HepG2 (cell line): Measurements from ENCODE around the gene TOP2A. TPM values are rescaled to one million over a fixed set of nuclear protein-coding genes. Genes with fewer than 3 reads are reported as not detected.

Experiments used
- KDM4B ChIP-seq: sonication (generic); formaldehyde crosslinking; IDR thresholded peaks from 2 replicates; pipeline ENCODE4 v1.4.0; 2020; ENCODE audit warnings: missing genetic modification reagents
- NR2F2 ChIP-seq: IDR thresholded peaks from 2 replicates; pipeline ENCODE4 v1.6.1; 2012; ENCODE audit warnings: low read depth, inconsistent platforms, borderline replicate concordance
- RAD51 ChIP-seq: fragments of 450-650 bp; IDR thresholded peaks from 2 replicates; pipeline ENCODE4 v1.6.1; 2016; ENCODE audit warnings: borderline replicate concordance
- RBFOX2 ChIP-seq: fragments of 200-400 bp; formaldehyde crosslinking; IDR thresholded peaks from 2 replicates; pipeline ENCODE4 v1.6.1; 2017; ENCODE audit warnings: low read depth, mild to moderate bottlenecking, low read length
- RXRB ChIP-seq: IDR thresholded peaks from 2 replicates; pipeline ENCODE4 v1.6.1; 2016; ENCODE audit warnings: borderline replicate concordance, missing genetic modification reagents, missing compliant biosample characterization
- SIN3B ChIP-seq: fragments of 150-350 bp; IDR thresholded peaks from 2 replicates; pipeline ENCODE4 v1.6.1; 2014; ENCODE audit warnings: low read length
- SRY ChIP-seq: sonication (generic); formaldehyde crosslinking; IDR thresholded peaks from 2 replicates; pipeline ENCODE4 v1.8.0; 2022; ENCODE audit warnings: mild to moderate bottlenecking, missing genetic modification reagents
- U2AF2 ChIP-seq: fragments of 200-400 bp; formaldehyde crosslinking; IDR thresholded peaks from 2 replicates; pipeline ENCODE4 v1.6.1; 2017; ENCODE audit warnings: low read depth, mild to moderate bottlenecking, low read length
- ZNF34 ChIP-seq: sonication (generic); formaldehyde crosslinking; IDR thresholded peaks from 2 replicates; pipeline ENCODE4 v1.4.0; 2020; ENCODE audit warnings: mild to moderate bottlenecking, missing genetic modification reagents, borderline replicate concordance
- ZNF672 ChIP-seq: sonication (generic); formaldehyde crosslinking; IDR thresholded peaks from 2 replicates; pipeline ENCODE4 v1.8.1; 2022; ENCODE audit warnings: missing genetic modification reagents
- ZNF678 ChIP-seq: sonication (generic); formaldehyde crosslinking; IDR thresholded peaks from 2 replicates; pipeline ENCODE4 v1.4.0; 2020; ENCODE audit warnings: mild to moderate bottlenecking, missing genetic modification reagents
- polyA plus RNA-seq, 8 experiments: library from polyadenylated mRNA; depleted of rRNA in 3 of 8; stranded (reverse) in 7 of 8; unstranded in 1 of 8; fragments of >200 nt; fragmentation: Illumina TruSeq in 4 of 8; extraction: Trizol in 4 of 8; gene quantifications; 2 replicates each; pipeline versions ENCODE4 v1.2.1 to v1.2.3, GENCODE V29; 2011 to 2016; ENCODE audit warnings: low read depth in 4 of 8, missing spikeins in 1 of 8, mixed read lengths in 1 of 8; ENCODE audit not compliant: insufficient read depth in 1 of 8
- total RNA-seq, 5 experiments: library from RNA; depleted of rRNA; stranded (reverse); fragments of >200 nt; fragmentation: Illumina TruSeq; extraction: Trizol; gene quantifications; 2 replicates each; pipeline ENCODE4 v1.2.3, GENCODE V29; 2016; ENCODE audit warnings: low read depth in 1 of 5
- TF ChIP-seq, protein P1 (sequence below): sonication (generic); formaldehyde crosslinking; IDR thresholded peaks from 2 replicates; pipeline ENCODE4 v1.4.0; 2020; ENCODE audit warnings: missing genetic modification reagents, mild to moderate bottlenecking, borderline replicate concordance
- TF ChIP-seq, protein P2 (sequence below): sonication (generic); formaldehyde crosslinking; IDR thresholded peaks from 2 replicates; pipeline ENCODE4 v1.4.0; 2020; ENCODE audit warnings: missing genetic modification reagents, borderline replicate concordance
- TF ChIP-seq, protein P3 (sequence below): sonication (generic); formaldehyde crosslinking; IDR thresholded peaks from 2 replicates; pipeline ENCODE4 v1.4.0; 2020; ENCODE audit warnings: low read depth, missing genetic modification reagents
- TF ChIP-seq, protein P4 (sequence below): sonication (generic); formaldehyde crosslinking; conservative IDR thresholded peaks from 2 replicates; pipeline ENCODE4 v1.4.0; 2020; ENCODE audit warnings: mild to moderate bottlenecking, missing genetic modification reagents, moderate library complexity
- TF ChIP-seq, protein P5 (sequence below): sonication (generic); formaldehyde crosslinking; IDR thresholded peaks from 2 replicates; pipeline ENCODE4 v1.5.1; 2020; ENCODE audit warnings: missing genetic modification reagents, mild to moderate bottlenecking, borderline replicate concordance

Gene TOP2A
- total and polyA plus RNA-seq, 2 of the 13 experiments (the other 11 are each of a cell fraction or from before 2014, with no cell fraction given): 108 to 327 TPM

DNA sequence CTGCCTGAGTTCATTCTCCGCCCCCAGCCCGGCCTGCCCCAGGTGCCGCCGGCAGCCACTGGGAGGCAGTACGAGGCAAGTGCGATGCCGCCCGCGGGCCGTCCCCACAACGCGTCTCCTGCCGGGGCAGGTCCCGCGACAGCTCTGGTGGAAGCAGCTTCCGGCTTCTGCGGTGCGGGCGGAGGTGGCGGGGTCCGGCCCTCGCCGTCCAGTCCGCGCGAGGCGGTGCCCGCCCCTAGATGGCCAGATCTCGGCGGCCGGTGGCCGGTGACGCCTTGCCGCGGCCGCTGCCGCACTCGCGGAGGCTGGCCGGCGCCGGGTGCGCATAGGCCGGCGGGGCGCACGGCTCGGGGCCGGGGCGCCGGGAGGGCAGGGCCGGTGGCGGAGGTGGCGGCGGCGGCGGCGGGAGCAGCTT, 55.0 kb downstream of the TOP2A start (continued):
- TF ChIP-seq, protein P1, sequence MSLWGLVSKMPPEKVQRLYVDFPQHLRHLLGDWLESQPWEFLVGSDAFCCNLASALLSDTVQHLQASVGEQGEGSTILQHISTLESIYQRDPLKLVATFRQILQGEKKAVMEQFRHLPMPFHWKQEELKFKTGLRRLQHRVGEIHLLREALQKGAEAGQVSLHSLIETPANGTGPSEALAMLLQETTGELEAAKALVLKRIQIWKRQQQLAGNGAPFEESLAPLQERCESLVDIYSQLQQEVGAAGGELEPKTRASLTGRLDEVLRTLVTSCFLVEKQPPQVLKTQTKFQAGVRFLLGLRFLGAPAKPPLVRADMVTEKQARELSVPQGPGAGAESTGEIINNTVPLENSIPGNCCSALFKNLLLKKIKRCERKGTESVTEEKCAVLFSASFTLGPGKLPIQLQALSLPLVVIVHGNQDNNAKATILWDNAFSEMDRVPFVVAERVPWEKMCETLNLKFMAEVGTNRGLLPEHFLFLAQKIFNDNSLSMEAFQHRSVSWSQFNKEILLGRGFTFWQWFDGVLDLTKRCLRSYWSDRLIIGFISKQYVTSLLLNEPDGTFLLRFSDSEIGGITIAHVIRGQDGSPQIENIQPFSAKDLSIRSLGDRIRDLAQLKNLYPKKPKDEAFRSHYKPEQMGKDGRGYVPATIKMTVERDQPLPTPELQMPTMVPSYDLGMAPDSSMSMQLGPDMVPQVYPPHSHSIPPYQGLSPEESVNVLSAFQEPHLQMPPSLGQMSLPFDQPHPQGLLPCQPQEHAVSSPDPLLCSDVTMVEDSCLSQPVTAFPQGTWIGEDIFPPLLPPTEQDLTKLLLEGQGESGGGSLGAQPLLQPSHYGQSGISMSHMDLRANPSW (CRISPR knock-in tag): no peak
- TF ChIP-seq, protein P2, sequence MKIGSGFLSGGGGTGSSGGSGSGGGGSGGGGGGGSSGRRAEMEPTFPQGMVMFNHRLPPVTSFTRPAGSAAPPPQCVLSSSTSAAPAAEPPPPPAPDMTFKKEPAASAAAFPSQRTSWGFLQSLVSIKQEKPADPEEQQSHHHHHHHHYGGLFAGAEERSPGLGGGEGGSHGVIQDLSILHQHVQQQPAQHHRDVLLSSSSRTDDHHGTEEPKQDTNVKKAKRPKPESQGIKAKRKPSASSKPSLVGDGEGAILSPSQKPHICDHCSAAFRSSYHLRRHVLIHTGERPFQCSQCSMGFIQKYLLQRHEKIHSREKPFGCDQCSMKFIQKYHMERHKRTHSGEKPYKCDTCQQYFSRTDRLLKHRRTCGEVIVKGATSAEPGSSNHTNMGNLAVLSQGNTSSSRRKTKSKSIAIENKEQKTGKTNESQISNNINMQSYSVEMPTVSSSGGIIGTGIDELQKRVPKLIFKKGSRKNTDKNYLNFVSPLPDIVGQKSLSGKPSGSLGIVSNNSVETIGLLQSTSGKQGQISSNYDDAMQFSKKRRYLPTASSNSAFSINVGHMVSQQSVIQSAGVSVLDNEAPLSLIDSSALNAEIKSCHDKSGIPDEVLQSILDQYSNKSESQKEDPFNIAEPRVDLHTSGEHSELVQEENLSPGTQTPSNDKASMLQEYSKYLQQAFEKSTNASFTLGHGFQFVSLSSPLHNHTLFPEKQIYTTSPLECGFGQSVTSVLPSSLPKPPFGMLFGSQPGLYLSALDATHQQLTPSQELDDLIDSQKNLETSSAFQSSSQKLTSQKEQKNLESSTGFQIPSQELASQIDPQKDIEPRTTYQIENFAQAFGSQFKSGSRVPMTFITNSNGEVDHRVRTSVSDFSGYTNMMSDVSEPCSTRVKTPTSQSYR (CRISPR knock-in tag): peak; percentile 68; the same call in 1 of the 2 replicates
- TF ChIP-seq ZNF672: peak; percentile 76
- no peak for TF ChIP-seq SIN3B
- TF ChIP-seq, protein P3, sequence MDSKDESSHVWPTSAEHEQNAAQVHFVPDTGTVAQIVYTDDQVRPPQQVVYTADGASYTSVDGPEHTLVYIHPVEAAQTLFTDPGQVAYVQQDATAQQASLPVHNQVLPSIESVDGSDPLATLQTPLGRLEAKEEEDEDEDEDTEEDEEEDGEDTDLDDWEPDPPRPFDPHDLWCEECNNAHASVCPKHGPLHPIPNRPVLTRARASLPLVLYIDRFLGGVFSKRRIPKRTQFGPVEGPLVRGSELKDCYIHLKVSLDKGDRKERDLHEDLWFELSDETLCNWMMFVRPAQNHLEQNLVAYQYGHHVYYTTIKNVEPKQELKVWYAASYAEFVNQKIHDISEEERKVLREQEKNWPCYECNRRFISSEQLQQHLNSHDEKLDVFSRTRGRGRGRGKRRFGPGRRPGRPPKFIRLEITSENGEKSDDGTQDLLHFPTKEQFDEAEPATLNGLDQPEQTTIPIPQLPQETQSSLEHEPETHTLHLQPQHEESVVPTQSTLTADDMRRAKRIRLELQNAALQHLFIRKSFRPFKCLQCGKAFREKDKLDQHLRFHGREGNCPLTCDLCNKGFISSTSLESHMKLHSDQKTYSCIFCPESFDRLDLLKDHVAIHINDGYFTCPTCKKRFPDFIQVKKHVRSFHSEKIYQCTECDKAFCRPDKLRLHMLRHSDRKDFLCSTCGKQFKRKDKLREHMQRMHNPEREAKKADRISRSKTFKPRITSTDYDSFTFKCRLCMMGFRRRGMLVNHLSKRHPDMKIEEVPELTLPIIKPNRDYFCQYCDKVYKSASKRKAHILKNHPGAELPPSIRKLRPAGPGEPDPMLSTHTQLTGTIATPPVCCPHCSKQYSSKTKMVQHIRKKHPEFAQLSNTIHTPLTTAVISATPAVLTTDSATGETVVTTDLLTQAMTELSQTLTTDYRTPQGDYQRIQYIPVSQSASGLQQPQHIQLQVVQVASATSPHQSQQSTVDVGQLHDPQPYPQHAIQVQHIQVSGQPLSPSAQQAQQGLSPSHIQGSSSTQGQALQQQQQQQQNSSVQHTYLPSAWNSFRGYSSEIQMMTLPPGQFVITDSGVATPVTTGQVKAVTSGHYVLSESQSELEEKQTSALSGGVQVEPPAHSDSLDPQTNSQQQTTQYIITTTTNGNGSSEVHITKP (CRISPR knock-in tag): peak; percentile 74; the same call in 1 of the 2 replicates
- TF ChIP-seq ZNF34 (CRISPR knock-in tag): no peak; the same call in 1 of the 2 replicates
- no peak for TF ChIP-seq U2AF2
- TF ChIP-seq, protein P4, sequence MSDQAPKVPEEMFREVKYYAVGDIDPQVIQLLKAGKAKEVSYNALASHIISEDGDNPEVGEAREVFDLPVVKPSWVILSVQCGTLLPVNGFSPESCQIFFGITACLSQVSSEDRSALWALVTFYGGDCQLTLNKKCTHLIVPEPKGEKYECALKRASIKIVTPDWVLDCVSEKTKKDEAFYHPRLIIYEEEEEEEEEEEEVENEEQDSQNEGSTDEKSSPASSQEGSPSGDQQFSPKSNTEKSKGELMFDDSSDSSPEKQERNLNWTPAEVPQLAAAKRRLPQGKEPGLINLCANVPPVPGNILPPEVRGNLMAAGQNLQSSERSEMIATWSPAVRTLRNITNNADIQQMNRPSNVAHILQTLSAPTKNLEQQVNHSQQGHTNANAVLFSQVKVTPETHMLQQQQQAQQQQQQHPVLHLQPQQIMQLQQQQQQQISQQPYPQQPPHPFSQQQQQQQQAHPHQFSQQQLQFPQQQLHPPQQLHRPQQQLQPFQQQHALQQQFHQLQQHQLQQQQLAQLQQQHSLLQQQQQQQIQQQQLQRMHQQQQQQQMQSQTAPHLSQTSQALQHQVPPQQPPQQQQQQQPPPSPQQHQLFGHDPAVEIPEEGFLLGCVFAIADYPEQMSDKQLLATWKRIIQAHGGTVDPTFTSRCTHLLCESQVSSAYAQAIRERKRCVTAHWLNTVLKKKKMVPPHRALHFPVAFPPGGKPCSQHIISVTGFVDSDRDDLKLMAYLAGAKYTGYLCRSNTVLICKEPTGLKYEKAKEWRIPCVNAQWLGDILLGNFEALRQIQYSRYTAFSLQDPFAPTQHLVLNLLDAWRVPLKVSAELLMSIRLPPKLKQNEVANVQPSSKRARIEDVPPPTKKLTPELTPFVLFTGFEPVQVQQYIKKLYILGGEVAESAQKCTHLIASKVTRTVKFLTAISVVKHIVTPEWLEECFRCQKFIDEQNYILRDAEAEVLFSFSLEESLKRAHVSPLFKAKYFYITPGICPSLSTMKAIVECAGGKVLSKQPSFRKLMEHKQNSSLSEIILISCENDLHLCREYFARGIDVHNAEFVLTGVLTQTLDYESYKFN (CRISPR knock-in tag): 0 out of 2 replicates have a peak, but pooled peaks have one; percentile 44
- peak; percentile 81 for TF ChIP-seq RXRB (CRISPR knock-in tag)
- TF ChIP-seq RAD51: no peak
- TF ChIP-seq, protein P5, sequence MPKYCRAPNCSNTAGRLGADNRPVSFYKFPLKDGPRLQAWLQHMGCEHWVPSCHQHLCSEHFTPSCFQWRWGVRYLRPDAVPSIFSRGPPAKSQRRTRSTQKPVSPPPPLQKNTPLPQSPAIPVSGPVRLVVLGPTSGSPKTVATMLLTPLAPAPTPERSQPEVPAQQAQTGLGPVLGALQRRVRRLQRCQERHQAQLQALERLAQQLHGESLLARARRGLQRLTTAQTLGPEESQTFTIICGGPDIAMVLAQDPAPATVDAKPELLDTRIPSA (CRISPR knock-in tag): 0 out of 2 replicates have a peak, but pooled peaks have one; percentile 84
- TF ChIP-seq NR2F2: no peak
- peak; percentile 76; the same call in 1 of the 2 replicates for TF ChIP-seq SRY
- TF ChIP-seq KDM4B (CRISPR knock-in tag): peak; percentile 78; the same call in 1 of the 2 replicates
- peak; percentile 76; the same call in 1 of the 2 replicates for TF ChIP-seq ZNF678 (CRISPR knock-in tag)
- TF ChIP-seq RBFOX2: peak; percentile 90
